Body of pancreas (tissue), 4 donors: ENCODE results near the gene RPL3. TPM values are rescaled to one million over a fixed set of nuclear protein-coding genes. Genes with fewer than 3 reads are reported as not detected.

Experiments used
- ATAC-seq: fragments of 150-250 bp; one replicate; pipeline ENCODE4 v1.9.1; 2016
- DNase-seq, 4 donors: peaks; one replicate each; pipeline ENCODE4 v3.0.0-alpha.2; 2019
- H3K27ac ChIP-seq, 4 donors: fragments of 200-600 bp; sonication (generic); 1 replicate in 3 of 4; 2 replicates in 1 of 4; pipeline versions ENCODE4 v1.5.1 to v1.6.1; 2016 to 2019; ENCODE audit warnings: mild to moderate bottlenecking in 1 of 4, mixed read lengths in 1 of 4, moderate library complexity in 1 of 4
- H3K27me3 ChIP-seq, 2 donors: fragments of 200-600 bp; sonication (generic); one replicate each; pipeline ENCODE4 v1.6.0; 2016; ENCODE audit warnings: mild to moderate bottlenecking in 1 of 2
- H3K36me3 ChIP-seq, 2 donors: fragments of 200-600 bp; sonication (generic); replicated peaks in 1 of 2; 2 replicates each; pipeline ENCODE4 v1.5.1; 2016; ENCODE audit warnings: low read depth in 2 of 2; ENCODE audit not compliant: insufficient read depth in 1 of 2
- H3K4me1 ChIP-seq: fragments of 200-600 bp; sonication (generic); one replicate; pipeline ENCODE4 v1.6.0; 2016
- H3K4me3 ChIP-seq, 2 donors: fragments of 200-600 bp; sonication (generic); 1 replicate in 1 of 2; 2 replicates in 1 of 2; pipeline ENCODE4 v1.5.1; 2016 to 2019
- H3K9me3 ChIP-seq, 3 donors: fragments of 200-600 bp; sonication (generic); 1 replicate in 2 of 3; 2 replicates in 1 of 3; pipeline ENCODE4 v1.5.1; 2016
- POLR2A ChIP-seq, 3 donors: fragments of 450-650 bp; IDR thresholded peaks; one replicate each; pipeline ENCODE4 v1.6.1; 2016; ENCODE audit warnings: antibody characterized with exemption in 3 of 3, mild to moderate bottlenecking in 2 of 3
- WGBS, 2 donors: methylation state at CpG; one replicate each; pipeline ENCODE4 v1.1.5; 2017; 5-methylcytosine and 5-hydroxymethylcytosine counted together
- intact Hi-C: fragments of 100-400 bp; cut with DNase I; formaldehyde crosslinking; loops from one replicate; pipeline ENCODE4 v1.15.1; 2023
- total RNA-seq, 2 donors: library from RNA; depleted of rRNA; stranded (reverse); fragments of >200 nt; gene quantifications; one replicate each; pipeline ENCODE4 v1.1.0, GENCODE V29; 2016
- TF ChIP-seq, protein P1 (sequence below), 7 experiments: fragments of 450-650 bp in 4 of 7; fragments of 200-600 bp in 3 of 7; sonication (generic) in 3 of 7; IDR thresholded peaks; one replicate each; pipeline ENCODE4 v1.5.1; 2016 to 2019; ENCODE audit warnings: antibody characterized with exemption in 7 of 7

The RPL3 gene
- total RNA-seq, 2 donors from 2014 or later, result 1,625 to 1,893 TPM

DNA sequence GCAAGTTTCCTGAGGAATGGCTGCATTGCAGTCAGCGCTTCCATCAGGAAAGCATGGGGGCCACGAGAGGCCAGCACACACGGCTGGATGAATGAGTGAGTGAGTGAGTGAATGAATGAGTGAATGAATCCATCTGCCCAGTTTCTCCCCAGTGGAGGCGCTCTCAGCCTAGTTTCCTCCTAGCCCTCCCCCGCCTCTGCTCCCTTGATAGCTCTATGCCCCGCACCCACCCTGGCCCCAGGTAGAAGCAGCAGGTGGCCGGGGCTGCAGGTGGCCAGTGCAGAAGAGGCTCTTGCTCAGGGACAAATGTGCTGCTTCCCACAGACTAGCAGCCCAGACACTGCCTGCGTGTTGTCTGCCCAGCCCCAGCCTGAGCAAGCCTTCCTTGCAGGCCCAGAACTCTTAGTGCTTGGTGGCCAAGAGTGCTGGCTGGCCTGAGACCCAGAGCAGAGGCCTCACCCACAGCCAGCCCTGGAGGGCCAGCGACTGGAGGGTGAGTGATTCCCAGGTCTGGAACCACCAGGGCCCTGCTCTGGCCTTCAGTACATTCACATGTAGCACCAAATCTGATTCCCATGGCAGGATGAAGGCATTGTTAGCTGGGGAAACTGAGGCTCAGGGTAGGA lies 43.5 kb downstream of the RPL3 start:
- intact Hi-C loops, result no loop called here
- no peak overlapping the region for H3K4me3 ChIP-seq
- no peaks in the 10 kb centered on the region for H3K36me3 ChIP-seq
- H3K9me3 ChIP-seq, result no peaks in the 10 kb centered on the region
- no peaks in the 10 kb centered on the region for H3K27me3 ChIP-seq
- peak; percentile 74 for ATAC-seq
- H3K4me1 ChIP-seq, result peaks cover 9% of the 10 kb centered on the region
- H3K27ac ChIP-seq, result peak overlapping the region in 3 of 4 donors; percentile 20 to 56 (median 45)
- peak; percentile 52 to 88 (median 82) for DNase-seq
- TF ChIP-seq, protein P1, sequence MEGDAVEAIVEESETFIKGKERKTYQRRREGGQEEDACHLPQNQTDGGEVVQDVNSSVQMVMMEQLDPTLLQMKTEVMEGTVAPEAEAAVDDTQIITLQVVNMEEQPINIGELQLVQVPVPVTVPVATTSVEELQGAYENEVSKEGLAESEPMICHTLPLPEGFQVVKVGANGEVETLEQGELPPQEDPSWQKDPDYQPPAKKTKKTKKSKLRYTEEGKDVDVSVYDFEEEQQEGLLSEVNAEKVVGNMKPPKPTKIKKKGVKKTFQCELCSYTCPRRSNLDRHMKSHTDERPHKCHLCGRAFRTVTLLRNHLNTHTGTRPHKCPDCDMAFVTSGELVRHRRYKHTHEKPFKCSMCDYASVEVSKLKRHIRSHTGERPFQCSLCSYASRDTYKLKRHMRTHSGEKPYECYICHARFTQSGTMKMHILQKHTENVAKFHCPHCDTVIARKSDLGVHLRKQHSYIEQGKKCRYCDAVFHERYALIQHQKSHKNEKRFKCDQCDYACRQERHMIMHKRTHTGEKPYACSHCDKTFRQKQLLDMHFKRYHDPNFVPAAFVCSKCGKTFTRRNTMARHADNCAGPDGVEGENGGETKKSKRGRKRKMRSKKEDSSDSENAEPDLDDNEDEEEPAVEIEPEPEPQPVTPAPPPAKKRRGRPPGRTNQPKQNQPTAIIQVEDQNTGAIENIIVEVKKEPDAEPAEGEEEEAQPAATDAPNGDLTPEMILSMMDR (IDR thresholded peaks at IDR 0.05), result peak in 4 of 7 experiments; percentile 20 to 49 (median 35)
- TF ChIP-seq POLR2A (IDR thresholded peaks at IDR 0.05), result no peak
- WGBS, 2 donors, result 48 to 50% methylated on average over 1 to 9 of the region's 9 CpGs

GRCh38 chr22:39273950-39274887 lies 45.2 kb downstream of the RPL3 start:
- TF ChIP-seq POLR2A (IDR thresholded peaks at IDR 0.05), result no peak
- TF ChIP-seq, protein P1 (IDR thresholded peaks at IDR 0.05), result no peak
- no peak for ATAC-seq
- H3K4me3 ChIP-seq, result no peak overlapping the region
- peaks cover 9% of the 10 kb centered on the region for H3K4me1 ChIP-seq
- 80 to 83% methylated on average over 8 to 16 of the region's 17 CpGs for whole genome bisulfite sequencing, 2 donors
- no peaks in the 10 kb centered on the region for H3K27me3 ChIP-seq
- H3K27ac ChIP-seq, result no peak overlapping the region
- no peaks in the 10 kb centered on the region for H3K9me3 ChIP-seq
- intact Hi-C loops, result no loop called here
- H3K36me3 ChIP-seq, result no peaks in the 10 kb centered on the region
- no peak for DNase-seq

DNA sequence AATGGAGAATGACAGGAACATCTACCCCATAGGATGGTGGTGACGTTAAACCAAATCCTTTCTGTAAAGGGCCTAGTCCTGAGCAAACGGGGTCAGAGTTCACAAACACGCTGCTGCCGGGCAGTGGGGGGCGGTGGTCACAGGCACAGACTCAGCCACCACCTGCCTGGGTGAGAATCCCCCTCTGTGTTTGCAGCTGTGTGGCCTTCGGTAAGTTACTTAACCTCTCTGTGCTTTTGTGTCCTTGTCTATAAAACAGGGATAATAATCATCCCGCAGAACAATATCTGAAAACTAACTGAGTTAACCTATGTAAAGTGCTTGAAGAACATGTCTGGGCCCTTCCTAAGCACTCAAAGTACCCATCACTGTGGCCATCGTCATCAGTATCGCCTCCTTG lies 48.6 kb downstream of the RPL3 start:
- Histone ChIP-seq H3K27me3 (no peaks in the 10 kb centered on the region), H3K4me3 (no peak overlapping the region), H3K36me3 (no peaks in the 10 kb centered on the region), H3K4me1 (peaks cover 4% of the 10 kb centered on the region), H3K27ac (no peak overlapping the region), H3K9me3 (no peaks in the 10 kb centered on the region)
- no peak for ATAC-seq
- no peak for TF ChIP-seq POLR2A (IDR thresholded peaks at IDR 0.05)
- TF ChIP-seq, protein P1 (IDR thresholded peaks at IDR 0.05), result no peak
- WGBS, 2 donors, result 91 to 93% methylated on average over 9 of the region's 9 CpGs
- no peak for DNase-seq
- intact Hi-C loops, result no loop called here

DNA sequence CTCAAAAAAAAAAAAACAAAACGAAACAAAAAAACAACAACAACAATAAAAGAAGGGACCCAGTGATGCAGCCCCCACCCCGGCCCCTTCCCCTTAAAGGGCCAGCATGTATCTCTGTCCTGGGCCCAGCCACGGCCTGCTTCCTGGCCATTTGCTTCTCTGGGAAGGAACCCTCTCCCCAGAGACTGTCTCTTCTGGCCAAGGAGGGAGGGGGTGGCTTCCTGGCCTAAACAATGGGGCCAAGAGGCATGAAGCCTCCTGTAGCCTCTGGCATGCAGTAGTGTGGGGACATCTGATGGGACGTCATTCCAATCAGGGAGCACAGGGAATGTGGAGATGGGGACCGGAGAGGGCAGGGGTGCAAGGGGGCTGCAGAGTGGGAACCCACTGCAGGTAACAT lies 49.1 kb downstream of the RPL3 start:
- TF ChIP-seq, protein P1 (IDR thresholded peaks at IDR 0.05), result no peak
- TF ChIP-seq POLR2A (IDR thresholded peaks at IDR 0.05), result no peak
- no peak for DNase-seq
- intact Hi-C loops, result no loop called here
- H3K27me3 ChIP-seq, result no peaks in the 10 kb centered on the region
- no peak overlapping the region for H3K4me3 ChIP-seq
- no peak for ATAC-seq
- no peaks in the 10 kb centered on the region for H3K36me3 ChIP-seq
- H3K4me1 ChIP-seq, result no peaks in the 10 kb centered on the region
- no peaks in the 10 kb centered on the region for H3K9me3 ChIP-seq
- no peak overlapping the region for H3K27ac ChIP-seq
- 77 to 88% methylated on average over 5 of the region's 5 CpGs for WGBS, 2 donors
